ENCODE results near the gene MAEA.

DNA sequence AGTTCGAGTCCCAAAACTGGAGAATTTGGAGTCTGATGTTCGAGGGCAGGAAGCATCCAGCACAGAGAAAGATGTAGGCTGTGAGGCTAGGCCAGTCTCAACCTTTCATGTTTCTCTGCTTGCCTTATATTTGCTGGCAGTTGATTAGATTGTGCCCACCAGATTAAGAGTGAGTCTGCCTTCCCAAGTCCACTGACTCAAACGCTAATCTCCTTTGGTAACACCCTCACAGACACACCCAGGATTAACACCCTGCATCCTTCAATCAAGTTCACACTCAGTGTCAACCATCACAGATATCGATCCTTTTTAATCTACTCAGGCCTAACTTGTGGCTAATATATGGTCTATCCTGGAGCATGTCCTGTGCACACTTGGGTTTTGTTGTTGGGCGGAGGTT, 18.0 kb upstream of the MAEA start:
- TF ChIP-seq, protein P1, sequence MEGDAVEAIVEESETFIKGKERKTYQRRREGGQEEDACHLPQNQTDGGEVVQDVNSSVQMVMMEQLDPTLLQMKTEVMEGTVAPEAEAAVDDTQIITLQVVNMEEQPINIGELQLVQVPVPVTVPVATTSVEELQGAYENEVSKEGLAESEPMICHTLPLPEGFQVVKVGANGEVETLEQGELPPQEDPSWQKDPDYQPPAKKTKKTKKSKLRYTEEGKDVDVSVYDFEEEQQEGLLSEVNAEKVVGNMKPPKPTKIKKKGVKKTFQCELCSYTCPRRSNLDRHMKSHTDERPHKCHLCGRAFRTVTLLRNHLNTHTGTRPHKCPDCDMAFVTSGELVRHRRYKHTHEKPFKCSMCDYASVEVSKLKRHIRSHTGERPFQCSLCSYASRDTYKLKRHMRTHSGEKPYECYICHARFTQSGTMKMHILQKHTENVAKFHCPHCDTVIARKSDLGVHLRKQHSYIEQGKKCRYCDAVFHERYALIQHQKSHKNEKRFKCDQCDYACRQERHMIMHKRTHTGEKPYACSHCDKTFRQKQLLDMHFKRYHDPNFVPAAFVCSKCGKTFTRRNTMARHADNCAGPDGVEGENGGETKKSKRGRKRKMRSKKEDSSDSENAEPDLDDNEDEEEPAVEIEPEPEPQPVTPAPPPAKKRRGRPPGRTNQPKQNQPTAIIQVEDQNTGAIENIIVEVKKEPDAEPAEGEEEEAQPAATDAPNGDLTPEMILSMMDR (IDR thresholded peaks at IDR 0.05): no peak
- TF ChIP-seq EP300 (IDR thresholded peaks at IDR 0.05) (no peak), POLR2A (IDR thresholded peaks at IDR 0.05) (no peak), POLR2AphosphoS5 (IDR thresholded peaks at IDR 0.05) (no peak)
